Measurements from ENCODE around the gene CACNA2D1.
"Not testable (repeated sequence)": the region's sequence is repeated elsewhere in the genome, so short reads cannot be mapped to it uniquely, and the experiment has no call there.

CACNA2D1 gene

DNA sequence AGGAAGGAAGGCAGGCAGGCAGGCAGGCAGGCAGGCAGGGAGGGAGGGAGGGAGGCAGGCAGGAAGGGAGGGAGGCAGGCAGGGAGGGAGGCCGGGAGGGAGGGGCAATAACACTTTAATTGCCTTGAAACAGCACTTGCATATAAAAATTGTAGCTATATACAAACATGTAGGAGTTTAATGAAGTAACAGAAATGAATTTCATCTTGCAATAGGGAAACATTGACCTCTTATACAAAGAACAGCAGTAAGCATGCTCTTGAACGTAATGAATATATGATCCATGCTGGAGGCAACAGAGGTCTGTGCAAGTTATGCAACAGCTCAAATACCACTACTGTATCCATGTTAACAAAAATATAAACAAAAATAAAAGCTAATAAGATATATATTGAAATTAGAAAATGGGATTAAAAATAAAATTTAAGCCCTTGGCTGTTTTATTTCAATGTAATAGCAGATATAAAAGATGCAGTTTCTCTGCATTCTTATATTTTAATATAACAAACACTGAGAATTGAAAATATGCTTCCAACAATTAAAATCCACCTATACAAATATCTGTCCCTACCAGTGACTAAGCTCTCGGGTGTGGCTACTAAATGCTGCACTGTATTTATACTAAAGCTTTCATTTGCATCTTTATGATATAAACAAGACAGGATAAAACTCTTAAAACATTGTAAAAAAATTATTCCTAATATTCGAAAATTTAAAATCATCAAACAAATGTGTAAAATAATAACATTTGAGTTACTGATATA lies 50.3 kb downstream of the CACNA2D1 start:
- DNase-seq (ENCODE audit: low read depth, low spot score) = no peak

DNA sequence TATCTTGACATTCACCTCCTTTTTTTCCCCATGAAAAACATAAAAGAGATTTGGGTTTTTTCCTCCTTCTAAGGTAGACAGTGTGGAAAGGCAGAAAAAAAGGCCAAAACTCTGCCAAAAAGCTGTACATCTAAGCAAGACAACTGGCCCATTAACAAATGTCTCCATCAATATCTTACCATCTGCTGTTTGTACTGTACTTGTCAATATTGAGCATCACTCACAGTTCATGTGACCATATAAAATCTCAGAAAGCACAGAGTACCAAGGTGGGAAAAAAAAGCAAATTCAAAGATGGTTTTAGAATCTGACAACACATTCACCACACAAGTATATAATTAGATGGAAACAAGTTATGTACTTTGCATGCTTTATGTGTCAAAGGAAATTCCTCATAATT lies 52.6 kb downstream of the CACNA2D1 start:
- no peak for DNase-seq (ENCODE audit: low read depth, low spot score)

DNA sequence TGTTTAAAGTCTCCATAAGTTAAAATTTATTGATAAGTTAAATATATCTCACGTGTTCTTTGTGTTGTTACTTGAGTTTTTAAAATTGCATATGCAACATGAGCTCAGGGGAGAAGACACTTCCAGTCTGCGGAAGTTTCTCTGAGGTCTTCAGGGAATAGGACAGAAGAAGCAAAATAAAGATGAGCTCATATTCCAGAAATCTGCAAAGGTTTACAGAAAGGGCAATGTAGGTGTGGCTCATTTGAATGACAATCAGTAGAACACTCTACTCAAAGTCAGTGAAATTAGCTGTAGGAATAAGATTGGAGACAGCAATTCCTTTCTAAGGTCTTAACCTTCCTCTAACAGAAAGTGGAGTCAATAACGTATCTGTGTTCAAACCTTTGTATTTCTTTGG lies 53.7 kb downstream of the CACNA2D1 start:
- DNase-seq (ENCODE audit: low read depth, low spot score) = no peak

DNA sequence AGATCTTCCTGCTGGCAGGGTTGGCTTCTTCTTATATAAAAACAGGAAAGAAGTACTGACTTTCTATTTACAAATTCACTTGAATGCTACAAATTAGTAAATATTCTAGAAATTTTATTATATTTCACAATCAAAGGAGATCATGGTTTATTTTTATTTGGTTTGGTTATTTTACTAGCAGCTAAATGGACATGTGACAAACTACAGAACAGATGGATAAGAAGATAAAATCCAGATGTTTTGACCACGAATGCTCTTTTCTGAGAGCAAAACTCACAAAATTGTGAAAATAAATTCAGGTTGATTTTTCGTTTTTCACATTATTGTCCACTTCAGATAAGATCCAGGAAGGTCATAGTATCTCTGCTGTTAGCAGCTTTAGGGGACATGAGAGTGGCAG lies 55.4 kb downstream of the CACNA2D1 start:
- DNase-seq (ENCODE audit: low read depth, low spot score) = no peak

DNA sequence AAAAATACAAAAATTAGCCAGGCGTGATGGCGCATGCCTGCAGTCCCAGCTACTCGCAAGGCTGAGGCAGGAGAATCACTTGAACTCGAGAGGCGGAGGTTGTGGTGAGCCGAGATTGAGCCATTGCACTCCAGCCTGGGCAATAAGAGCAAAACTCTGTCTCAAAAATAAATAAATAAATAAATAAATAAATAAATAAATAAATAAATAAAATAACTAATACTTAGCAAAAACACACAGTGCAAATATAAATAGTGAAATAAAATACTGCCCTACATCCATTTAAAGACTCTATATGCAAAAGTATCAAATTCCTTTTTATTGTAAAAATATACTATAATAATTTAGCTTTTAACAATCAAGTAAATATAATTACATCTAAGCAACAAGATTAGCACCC lies 57.0 kb downstream of the CACNA2D1 start:
- DNase-seq (ENCODE audit: low read depth, low spot score) = not testable (repeated sequence)

DNA sequence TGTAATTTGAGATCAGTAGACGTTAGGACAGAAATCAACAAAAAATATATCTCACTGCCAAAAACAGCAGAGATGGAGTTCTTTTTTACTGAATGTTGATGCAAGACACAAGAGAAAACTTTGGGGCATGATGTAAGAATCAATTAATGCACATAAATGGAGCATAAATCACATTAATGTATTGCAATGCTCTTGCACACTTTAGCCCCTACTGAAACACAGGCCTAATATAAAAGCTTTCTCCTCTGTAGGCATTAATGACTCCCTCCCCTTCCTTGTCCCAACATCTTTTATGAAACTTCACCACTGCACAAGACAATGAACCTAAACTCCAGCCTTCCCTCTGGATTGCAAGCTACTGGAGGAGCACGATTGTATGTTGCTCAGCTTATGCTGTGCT lies 58.8 kb downstream of the CACNA2D1 start:
- no peak for DNase-seq (ENCODE audit: low read depth, low spot score)

DNA sequence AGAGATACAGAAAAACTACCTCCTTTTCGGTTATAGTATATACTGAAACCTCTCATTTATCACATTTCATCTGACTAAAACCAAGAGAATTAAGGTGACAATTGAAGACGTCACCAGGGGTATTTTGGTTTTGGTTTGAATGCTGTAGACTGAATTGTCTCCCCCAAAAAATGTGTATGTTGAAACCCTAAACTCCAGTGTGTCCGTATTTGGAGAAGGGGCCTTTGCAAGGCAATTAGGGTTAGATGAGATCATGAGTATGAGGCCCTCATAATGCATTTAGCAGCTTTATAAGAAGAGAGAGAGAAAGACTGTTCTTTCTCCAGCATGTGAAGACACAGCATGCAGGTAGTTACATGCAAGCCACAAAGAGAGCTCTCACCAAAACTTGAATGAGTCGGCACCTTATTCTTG lies 59.5 kb downstream of the CACNA2D1 start:
- no peak for DNase-seq (ENCODE audit: low read depth, low spot score)

DNA sequence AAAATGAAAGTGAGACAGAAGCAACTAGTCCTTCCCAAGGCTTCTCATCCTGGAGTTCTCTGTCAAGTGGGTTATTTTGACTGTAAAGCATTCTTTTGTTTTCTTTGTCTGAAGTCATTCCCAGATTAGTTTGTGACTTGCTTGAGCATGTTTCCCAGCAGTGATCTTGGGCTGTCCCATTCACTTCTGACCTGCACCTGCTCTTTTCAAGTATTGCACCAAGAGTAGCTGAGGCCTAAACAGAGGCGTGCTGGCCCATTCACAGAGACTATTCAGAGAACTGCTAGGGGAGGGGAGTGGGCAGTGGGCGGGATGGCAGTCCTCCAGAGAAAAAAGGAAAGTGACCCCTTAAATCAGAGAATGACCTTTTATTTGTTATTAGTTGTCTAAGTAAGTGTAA lies 61.3 kb downstream of the CACNA2D1 start:
- DNase-seq (ENCODE audit: low read depth, low spot score) = peak; percentile 14

DNA sequence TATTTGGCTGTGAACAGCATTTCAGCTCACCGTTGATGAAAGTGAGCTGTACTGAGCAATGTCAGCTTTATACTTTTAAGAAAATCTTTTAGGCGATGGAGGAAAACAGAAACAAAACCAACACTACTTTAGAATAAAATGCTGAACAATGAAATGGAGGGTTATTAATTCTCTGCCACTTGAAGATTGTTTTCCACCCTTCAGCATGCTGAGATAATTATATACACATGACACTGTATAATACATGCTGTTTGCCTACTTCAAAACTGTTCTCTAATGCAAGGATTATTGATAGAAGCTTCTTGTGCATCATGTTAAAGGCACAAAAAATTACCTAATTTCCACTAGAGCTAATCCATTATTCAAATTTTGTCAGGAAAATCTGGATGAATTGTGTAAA lies 66.8 kb downstream of the CACNA2D1 start:
- DNase-seq (ENCODE audit: low read depth, low spot score) = no peak

DNA sequence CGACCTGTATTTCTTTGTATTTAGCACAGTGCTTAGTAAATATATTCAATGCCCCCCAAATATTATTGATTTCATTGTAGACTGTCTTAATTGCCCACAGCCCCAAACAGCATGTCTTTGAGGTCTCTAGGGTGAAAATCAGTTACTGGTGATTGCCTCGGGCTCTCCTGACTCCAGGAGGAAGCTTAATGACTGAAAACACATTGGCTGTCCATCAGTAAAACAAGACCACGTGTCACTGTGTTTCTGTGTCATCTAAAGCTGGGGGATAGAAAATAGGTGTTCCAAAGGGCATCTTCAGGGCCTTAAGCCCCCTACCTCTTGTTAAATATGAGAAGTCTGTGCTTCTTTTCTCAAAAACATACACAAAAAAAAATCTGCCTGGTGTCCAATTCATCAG lies 67.9 kb downstream of the CACNA2D1 start:
- no peak for DNase-seq (ENCODE audit: low read depth, low spot score)

DNA sequence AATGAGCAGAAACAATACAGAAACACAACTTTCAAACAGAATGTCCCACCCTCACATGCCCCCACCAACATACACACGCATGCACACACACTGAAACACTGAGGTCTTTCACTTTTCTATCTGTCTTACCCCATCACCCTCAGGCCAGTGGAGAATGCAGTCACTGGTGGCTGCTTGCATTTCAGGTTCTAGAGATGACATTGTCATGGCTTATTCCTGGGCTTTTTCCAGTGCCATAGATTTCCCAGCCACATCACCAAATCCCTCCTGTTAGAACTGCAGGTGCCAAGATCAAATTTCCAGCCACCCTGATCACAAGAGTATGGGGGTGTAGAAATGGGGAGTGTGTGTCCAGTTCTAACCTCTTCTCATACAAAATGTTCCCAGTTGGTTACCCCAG lies 68.4 kb downstream of the CACNA2D1 start:
- DNase-seq (ENCODE audit: low read depth, low spot score) = no peak

DNA sequence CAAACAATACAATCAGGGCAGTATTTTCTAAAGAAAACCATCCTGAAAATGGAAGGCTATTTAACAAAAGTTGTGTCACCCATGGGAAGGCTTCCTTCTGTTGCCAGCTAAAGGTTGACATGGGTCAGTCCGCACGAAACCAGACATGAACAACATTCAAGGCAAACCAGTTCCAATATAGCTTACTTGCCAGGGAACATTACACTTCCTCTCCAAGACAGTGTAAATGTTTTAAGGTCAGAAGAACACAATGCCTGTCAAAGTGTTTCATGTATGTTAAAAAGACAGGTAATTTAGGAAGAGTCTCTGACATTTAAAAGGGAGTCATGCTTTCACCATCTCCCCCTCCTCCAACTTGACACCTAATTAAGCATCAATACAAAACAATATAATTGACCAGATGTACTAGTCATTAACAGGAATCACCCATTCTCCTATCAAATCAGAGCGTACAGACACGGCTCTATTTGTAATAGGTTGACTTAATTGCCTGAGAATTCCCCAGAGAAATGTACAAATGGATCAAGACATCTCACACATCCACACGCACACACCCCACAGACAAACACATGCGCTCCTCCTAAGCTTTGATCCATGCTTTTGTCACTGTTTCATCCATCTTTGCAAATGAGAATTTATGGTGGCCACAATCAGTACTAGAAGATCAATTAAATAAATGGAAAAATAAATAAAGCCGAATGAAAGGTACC lies 69.5 kb downstream of the CACNA2D1 start:
- DNase-seq (ENCODE audit: low read depth, low spot score) = no peak

DNA sequence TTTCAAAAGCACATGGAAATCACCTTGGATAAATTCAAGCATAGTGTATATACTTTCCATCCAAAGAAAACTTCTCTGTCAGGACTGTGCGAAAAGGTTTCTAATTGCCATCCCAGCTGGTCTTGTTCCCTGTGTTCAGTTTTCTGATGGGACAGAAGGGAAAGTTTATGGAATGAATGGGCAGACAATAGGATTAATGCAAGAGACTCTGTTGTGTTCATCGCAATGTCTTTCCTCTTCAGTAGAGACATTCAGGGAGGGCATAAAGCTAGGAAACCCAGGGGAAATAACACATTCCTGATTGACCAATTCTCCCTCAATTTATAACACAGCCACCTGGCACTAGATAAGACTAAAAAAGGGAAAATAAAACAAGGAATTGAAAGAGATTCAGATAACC lies 78.9 kb downstream of the CACNA2D1 start:
- no peak for DNase-seq (ENCODE audit: low read depth, low spot score)

DNA sequence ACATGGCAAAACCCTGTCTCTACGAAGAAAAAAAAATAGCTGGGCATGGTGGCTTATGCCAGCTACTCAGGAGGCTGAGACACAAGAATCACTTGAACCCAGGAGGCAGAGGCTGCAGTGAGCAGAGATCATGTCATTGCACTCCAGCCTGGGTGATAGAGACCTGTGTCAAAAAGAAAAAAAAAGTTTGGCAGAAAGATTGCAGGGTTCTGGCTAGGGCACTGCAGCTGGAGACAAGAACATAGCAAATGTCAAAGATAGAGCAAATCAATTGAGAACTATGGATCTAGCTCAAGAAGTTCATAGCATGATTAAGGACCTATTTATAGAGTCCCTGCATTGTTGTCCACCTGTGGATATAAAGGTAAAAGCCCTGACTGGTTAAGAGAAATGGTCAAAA lies 79.5 kb downstream of the CACNA2D1 start:
- DNase-seq (ENCODE audit: low read depth, low spot score) = no peak

DNA sequence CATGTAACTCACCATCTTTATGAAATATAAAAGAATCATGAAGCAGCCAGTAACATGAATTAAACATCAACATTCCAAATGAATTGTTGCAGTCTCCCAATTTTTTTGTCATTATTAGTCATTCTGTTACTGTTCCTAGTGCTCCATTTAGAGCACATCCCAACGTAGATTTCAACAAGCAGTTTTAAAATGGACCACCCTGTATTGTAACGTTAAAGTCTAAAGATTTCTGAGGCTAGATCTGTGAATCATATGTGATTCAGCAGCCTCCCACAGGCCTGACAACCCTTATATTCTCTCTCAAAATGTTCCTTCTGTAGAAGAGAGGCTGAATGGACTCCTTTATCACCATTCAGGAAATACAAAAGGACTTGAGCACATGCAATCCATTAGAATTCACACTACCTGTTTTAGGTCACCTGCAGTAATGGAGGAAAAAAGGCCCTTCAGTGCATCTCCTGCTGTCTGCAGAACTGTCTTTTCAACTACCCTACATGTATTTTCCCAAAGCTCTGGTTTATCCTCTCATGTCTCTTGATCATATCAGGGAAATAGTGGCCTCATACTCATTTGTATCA lies 81.4 kb downstream of the CACNA2D1 start:
- DNase-seq (ENCODE audit: low read depth, low spot score) = peak; percentile 35

DNA sequence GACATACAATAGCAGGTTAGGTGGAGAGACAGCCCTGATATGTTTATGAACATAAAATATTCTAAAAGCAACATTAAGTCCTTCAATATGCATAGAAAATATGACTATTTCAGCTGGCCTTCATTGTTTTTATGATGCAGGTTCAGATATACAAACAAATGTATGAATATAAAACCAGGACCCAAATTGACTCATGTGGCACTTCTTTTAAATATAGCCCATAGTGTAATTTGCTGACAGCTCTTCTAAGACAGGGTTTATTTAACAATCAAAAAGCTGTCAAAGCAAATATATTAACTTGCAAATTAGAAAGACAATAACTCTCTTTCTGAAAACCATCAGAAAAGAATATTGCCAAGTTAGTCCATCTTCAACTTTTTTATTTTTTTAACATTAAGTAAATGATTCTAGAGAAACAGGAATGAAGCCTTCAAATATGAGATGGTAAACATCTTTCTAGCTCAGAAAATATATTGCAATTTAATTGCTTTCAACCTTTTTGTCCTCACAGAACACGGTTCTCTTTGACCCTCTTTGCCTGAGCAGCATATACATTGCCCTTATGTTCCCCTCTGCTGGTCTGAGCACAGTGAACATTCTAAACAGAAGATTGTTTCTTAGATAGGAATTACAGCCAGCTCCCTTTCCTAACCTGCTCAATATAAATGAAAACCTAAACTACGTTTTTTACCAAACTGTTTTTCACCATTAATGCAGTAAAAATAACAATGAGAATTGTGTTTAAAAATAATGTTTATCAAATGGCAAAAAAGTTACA lies 82.8 kb downstream of the CACNA2D1 start:
- DNase-seq (ENCODE audit: low read depth, low spot score) = no peak

DNA sequence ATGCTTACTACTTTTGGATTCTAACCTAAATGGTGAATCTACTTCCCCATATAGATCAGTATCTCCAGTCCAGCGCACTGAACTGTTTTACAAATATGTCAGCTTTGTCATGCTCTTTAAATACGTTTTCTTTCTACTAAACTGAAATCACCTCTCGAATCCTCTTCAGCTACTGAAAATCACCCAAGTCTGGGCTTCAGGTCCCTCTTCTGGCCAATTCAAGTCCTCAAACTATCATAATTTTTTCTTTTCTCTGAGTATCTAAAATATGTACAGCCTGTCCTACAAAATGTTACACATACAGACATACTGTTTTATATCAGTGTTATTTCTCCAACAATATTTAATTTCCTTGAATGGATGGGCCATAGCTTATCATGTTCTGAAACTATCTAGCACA lies 84.2 kb downstream of the CACNA2D1 start:
- no peak for DNase-seq (ENCODE audit: low read depth, low spot score)

DNA sequence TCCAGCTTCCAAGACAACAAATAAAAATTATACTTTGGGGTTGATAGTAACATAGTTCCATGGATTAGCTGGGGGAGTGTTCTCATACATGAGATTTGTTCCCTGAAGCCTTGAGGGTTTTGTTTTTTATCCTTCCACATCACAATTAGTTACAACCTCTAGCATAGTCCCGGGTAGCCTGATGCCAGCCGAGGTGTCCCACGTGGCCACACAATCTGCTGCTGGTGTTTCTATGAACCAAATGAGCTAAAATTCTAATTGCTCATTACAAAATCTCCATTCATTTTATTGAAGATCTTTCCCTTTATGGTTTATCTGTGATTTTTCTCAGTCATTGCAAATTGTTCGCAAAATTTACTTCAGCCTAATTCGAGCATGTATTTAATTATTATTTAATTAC lies 84.7 kb downstream of the CACNA2D1 start:
- DNase-seq (ENCODE audit: low read depth, low spot score) = no peak

DNA sequence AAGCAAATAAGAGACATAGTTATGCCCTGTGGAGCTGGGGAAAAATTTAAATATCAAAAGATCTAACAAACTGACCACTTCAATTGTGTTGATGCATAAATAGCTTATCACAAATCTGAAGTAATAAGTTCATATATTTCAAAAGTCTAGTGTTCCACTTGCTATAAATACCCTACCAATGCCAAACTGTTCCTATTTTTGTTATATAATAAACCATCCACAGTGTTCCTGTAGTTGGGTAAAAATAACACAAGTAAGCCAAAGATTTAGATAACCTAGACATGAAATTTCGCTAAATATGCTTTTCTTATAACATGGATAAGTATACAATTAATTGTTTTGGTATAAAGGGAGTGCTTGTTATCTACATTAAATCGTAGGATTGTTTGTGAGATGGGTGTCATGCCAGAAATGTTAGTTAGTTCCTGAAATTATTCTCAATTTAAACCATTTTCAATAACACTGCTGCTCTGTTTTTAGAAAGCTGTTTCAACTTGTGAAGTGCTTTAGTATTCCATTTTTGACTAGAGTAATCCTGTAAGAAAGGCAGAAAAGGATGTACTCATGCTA lies 85.5 kb downstream of the CACNA2D1 start:
- no peak for DNase-seq (ENCODE audit: low read depth, low spot score)

DNA sequence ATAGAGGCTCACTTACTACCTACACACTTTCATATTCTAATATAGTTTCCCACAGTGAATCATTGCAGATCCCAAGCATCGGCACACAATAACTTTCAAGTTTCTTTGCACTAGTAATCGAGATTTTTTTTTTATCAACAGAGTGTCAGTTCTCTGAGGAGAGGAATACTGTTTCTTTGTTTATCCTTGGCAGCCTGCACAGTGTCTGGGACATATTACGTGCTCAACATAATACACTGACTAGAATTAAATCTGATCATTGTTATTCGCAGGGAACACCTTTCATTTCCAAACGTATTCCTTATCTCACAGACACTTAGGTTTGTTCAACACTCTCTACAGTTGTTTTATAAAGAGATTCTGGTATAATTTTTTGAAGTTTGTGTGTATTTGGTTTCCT lies 95.3 kb downstream of the CACNA2D1 start:
- peak; percentile 19 for DNase-seq (ENCODE audit: low read depth, low spot score)

DNA sequence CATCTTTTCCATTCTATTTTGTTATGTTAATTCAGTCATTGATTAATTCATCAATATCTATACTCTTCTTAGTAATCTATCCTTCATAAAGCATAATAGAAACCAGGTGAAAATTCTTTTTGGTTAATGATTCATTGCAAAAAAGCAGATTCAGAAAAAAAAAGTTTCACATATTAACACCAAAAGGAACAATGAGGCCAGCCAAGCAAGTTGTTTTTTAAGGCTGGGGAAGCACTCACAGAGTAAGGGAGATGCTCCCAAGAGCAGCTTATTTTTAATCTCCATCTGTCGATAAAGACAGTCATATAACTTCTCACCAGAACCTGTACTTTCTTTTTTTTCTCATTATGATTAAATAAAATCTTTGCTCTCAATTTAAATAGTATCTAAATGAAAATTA lies 95.8 kb downstream of the CACNA2D1 start:
- DNase-seq (ENCODE audit: low read depth, low spot score) = no peak

DNA sequence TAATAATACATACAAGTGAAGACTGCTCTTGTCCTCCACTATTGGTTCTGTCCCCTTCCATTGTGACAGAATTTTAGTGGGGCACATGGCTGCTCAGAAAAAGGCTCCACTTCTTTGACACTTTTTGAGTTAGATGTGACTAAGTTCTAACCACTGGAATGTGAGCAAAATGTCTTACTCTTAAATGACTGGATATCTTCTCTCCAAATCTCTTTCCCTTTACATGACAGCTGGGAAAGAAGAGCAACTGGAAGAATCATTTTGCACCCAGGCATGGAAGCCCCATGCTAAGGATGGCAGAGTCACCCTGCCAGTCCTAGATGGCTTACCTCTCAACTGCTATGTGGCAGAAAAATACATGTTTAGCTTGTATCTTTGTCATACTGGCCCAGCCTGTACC lies 97.7 kb downstream of the CACNA2D1 start:
- peak; percentile 9 for DNase-seq (ENCODE audit: low read depth, low spot score)

Data from astrocyte of the hippocampus (primary cell).